Retina (tissue), 1 donor: ENCODE results near the gene TMEM184B.
A peak's percentile ranks its signal among the peaks of the same experiment; 100 is the strongest.
"Not testable (repeated sequence)": the region's sequence is repeated elsewhere in the genome, so short reads cannot be mapped to it uniquely, and the experiment has no call there.

Experiments used
- DNase-seq: peaks from one replicate; pipeline ENCODE4 v3.0.0-alpha.2; 2016

The TMEM184B gene

GRCh38 chr22:38202437-38203089, 70.2 kb downstream of the TMEM184B start:
- DNase-seq: peak; percentile 82

- DNase-seq: peak; percentile 92
These were observed 70.9 kb downstream of the TMEM184B start, which contains the start of gene MAFF for GRCh38 chr22:38201711-38202436. Gene MAFF (plus strand): TSS chr22:38201994. CDS start chr22:38213854, 11,860 bp downstream.

- DNase-seq: no peak
These were observed 71.5 kb downstream of the TMEM184B start for GRCh38 chr22:38201371-38201710.

- no peak for DNase-seq
These were observed 72.8 kb downstream of the TMEM184B start for GRCh38 chr22:38199826-38200559.

- no peak for DNase-seq
These were observed 75.9 kb downstream of the TMEM184B start for GRCh38 chr22:38196791-38197419.

GRCh38 chr22:38193580-38193979, 79.2 kb downstream of the TMEM184B start:
- no peak for DNase-seq

- DNase-seq: no peak
These were observed 80.3 kb downstream of the TMEM184B start for GRCh38 chr22:38192475-38192863.

- DNase-seq: no peak
These were observed 80.9 kb downstream of the TMEM184B start for GRCh38 chr22:38191731-38192474.

- DNase-seq: peak; percentile 50
These were observed 81.8 kb downstream of the TMEM184B start for GRCh38 chr22:38191055-38191454.

GRCh38 chr22:38190581-38190980, 82.2 kb downstream of the TMEM184B start:
- peak; percentile 23 for DNase-seq

GRCh38 chr22:38189104-38189503, 83.7 kb downstream of the TMEM184B start:
- DNase-seq: no peak

- DNase-seq: no peak
These were observed 85.2 kb downstream of the TMEM184B start for GRCh38 chr22:38187413-38188212.

- no peak for DNase-seq
These were observed 86.4 kb downstream of the TMEM184B start for GRCh38 chr22:38186429-38186828.

GRCh38 chr22:38184788-38185187, 88.0 kb downstream of the TMEM184B start:
- no peak for DNase-seq

GRCh38 chr22:38181453-38182200, 91.2 kb downstream of the TMEM184B start, which contains the start of gene PLA2G6:
Gene PLA2G6 (minus strand): TSS chr22:38181830. CDS start chr22:38169426, 12,404 bp downstream.
- peak; percentile 97 for DNase-seq

- DNase-seq: no peak
These were observed 91.9 kb downstream of the TMEM184B start for GRCh38 chr22:38180841-38181452.

- DNase-seq: not testable (repeated sequence)
These were observed 94.2 kb downstream of the TMEM184B start for GRCh38 chr22:38178605-38178937.

- DNase-seq: peak; percentile 34
These were observed 94.7 kb downstream of the TMEM184B start for GRCh38 chr22:38177926-38178604.

- DNase-seq: not testable (repeated sequence)
These were observed 95.3 kb downstream of the TMEM184B start for GRCh38 chr22:38177571-38177925.

GRCh38 chr22:38177044-38177443, 95.8 kb downstream of the TMEM184B start:
- no peak for DNase-seq
